Right ventricle myocardium superior (tissue), 1 donor: ENCODE measurements around the gene EHBP1L1. TPM values are rescaled to one million over a fixed set of nuclear protein-coding genes. Genes with fewer than 3 reads are reported as not detected.
A peak's percentile ranks its signal among the peaks of the same experiment; 100 is the strongest.
"Not testable (repeated sequence)": the region's sequence is repeated elsewhere in the genome, so short reads cannot be mapped to it uniquely, and the experiment has no call there.

Experiments used
- ATAC-seq: fragments of 200-7000 bp; cut with Tn5 transposase; one replicate; pipeline ENCODE4 v1.9.1; 2020; ENCODE audit warnings: mild to moderate bottlenecking; ENCODE audit not compliant: poor library complexity
- DNase-seq: peaks from one replicate; pipeline ENCODE4 v3.0.0-alpha.2; 2020
- intact Hi-C: fragments of 100-400 bp; cut with DNase I; formaldehyde crosslinking; loops from one replicate; pipeline ENCODE4 v1.11.2; 2022
- microRNA-seq: library from miRNA; unstranded; fragments of <30 nt; microRNA quantifications from one replicate; pipeline ENCODE4 v1.2.0, GENCODE V29; 2020
- total RNA-seq: library from RNA; stranded (reverse); fragmentation: NEBNext Ultra II Directional; extraction: Animal tissue kit (Norgen Biotek cat#: 25700); gene quantifications from one replicate; pipeline ENCODE4 v1.2.1, GENCODE V29; 2021
- donor health status: DM: no; HTN: yes; CAD: no; lungs with severe emphysema.

Gene EHBP1L1
- total RNA-seq, 1 donor from 2014 or later = 44.9 TPM

DNA sequence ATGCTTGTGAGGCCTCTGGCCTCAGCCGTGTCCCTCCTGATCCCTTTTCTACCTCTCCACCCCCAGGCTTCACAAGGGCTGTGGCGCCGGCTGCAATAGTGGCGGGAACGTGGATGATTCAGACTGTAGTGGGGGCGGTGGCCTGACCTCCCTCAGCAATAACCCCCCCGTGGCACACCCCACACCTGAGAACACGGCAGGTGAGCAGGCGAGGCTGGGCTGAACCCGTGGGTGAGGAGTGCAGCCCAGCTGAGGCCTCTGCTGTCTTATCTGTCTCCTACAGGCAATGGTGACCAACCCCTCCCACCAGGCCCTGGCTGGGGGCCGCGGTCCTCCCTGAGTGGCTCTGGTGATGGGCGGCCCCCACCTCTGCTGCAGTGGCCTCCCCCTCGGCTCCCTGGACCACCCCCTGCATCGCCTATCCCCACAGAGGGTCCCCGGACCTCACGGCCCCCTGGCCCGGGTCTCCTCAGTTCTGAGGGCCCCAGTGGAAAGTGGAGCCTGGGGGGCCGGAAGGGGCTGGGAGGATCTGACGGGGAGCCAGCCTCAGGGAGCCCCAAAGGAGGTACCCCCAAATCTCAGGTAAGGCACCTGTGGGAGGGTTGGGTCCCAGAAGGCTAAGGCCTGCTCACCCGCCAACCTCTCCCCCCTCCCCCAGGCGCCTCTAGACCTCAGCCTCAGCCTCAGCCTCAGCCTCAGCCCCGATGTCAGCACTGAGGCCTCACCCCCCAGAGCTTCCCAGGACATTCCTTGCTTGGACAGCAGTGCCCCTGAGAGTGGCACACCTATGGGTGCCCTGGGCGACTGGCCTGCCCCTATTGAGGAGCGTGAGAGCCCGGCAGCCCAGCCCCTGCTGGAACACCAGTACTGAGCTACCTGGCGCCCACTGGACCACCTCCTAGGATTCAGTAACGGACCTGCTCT, 60.5 kb downstream of the EHBP1L1 start:
- ATAC-seq = no peak
- no peak for DNase-seq
- intact Hi-C loops = loop anchor here (10.0 kb wide), 1 partner anchor 68 kb away; no protein-coding TSS in a partner anchor

DNA sequence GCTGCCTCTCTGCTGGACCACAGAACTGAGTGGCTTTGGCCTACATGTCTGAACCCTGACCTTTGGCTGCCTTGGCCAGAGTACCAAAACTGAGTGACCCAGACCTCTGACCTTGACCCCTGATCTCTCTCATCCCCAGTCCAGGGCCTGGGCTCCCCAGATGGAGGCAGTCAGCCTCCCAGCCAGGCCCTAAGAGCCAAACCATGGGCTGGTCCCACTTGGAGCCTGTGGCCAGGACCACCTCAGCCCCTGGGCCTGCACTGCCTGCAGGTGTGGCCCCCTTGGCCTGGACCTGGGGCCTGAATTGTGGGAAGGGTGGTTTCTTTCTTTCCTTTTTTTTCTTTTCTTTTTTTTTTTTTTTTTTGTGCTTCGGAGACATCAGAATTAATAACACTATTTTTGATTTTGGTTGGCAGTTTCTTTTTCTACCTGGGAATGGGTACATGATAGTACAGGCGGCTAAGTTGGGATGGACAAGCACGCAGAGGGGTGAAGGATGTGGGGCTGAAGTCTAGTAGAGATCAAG, 61.2 kb downstream of the EHBP1L1 start:
- DNase-seq (no peak), ATAC-seq (no peak)
- intact Hi-C loops = loop anchor here (10.0 kb wide), 1 partner anchor 68 kb away; no protein-coding TSS in a partner anchor

DNA sequence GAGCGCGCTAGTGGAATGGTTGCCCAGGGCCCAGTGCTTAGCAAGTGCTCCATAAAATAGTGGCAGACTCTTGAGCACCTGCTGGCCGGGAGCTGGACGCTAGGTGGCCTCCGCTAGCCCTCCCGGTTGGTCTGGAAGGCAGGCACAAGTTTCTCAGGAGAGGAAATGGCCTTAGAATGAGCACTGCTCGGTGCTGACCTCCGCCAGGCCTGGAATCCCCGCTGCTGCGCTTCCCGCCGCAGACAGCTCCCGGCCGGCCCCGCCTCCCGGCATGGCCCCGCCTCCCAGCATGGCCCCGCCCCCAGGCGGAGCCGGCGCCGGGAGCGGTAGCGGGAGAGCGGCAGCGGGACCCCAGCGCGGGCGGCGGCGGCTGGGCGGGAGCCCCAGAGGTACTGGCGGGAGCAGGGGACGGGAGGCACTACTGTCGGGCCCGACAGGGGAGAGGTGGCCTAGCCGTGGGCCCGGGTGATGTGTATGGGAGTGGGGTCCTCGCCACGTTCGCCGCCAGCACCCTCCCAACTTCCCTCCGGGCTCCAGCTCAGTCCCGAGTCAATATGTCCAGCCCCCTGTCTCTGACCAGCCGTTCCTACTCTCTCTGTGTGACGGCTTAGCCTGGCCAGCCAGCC, 62.1 kb downstream of the EHBP1L1 start, which contains the start of gene SIPA1:
Gene SIPA1 (plus strand): TSS at position 308 of the 626 bp plus-strand sequence. CDS start 2,821 bp downstream, outside the sequence.
- intact Hi-C loops = loop anchor here (10.0 kb wide), 1 partner anchor 67 kb away; no protein-coding TSS in a partner anchor
- DNase-seq (peak; percentile 84), ATAC-seq (peak; percentile 92)

DNA sequence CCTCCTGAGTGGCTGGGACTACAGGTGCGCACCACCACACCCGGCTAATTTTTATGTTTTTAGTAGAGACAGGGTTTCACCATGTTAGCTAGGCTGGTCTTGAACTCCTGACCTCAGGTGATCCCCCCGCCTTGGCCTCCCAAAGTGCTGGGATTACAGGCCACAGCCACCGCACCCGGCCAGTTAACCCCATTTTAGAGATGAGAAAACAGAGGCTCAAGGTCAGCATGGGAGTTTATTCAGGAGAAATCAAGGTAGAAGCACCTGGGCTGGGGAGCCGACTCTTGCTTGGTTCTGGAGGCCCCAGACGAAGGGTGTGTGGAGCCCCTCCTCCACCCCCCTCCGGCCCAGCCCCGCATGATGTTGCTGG, 63.4 kb downstream of the EHBP1L1 start:
- intact Hi-C loops = loop anchor here (10.0 kb wide), 1 partner anchor 66 kb away; no protein-coding TSS in a partner anchor
- not testable (repeated sequence) for DNase-seq, ATAC-seq

DNA sequence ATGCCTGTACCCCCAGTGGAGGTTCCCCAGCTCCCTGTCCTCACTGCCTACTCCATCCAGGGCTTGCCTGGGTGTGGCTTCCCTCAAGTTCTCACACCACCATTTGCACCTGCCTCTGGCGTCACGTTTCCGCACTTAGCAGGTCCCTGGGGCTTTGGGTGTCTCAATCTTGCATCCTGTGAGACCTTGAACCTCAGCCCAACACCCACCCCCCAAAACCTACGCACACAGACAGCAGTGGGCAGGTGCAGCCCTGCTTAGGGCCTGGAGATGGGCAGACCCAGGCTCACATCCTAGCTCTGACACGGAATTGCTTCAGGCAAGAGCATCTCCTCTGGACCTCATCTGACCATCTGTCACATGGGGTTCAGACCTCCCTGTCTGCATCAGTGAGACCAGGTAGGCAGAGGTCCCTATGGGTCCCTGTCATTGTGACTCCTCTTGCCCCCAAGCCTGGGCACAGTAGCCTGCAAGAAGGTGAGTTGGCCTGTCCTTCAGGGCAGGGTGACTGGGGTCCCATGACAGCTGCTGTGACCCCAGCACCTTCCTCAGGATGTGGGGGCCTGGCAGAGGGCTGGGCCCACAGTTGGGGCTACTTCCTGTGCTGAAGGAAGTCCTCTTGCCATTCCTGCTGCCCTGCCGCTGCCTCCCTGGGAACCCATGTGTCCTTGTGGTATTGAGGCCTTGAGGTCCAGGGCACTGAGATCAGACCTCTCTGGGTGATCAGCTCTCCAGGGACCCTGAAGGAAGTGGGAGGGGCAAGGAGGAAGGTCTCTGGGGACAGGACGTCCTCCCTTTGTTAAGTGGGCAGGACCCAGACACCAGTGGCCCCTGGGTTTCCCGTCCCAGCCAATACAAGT, 64.0 kb downstream of the EHBP1L1 start:
- ATAC-seq (peak; percentile 1), DNase-seq (peak; percentile 61)
- intact Hi-C loops = loop anchor here (10.0 kb wide), 1 partner anchor 65 kb away; no protein-coding TSS in a partner anchor

DNA sequence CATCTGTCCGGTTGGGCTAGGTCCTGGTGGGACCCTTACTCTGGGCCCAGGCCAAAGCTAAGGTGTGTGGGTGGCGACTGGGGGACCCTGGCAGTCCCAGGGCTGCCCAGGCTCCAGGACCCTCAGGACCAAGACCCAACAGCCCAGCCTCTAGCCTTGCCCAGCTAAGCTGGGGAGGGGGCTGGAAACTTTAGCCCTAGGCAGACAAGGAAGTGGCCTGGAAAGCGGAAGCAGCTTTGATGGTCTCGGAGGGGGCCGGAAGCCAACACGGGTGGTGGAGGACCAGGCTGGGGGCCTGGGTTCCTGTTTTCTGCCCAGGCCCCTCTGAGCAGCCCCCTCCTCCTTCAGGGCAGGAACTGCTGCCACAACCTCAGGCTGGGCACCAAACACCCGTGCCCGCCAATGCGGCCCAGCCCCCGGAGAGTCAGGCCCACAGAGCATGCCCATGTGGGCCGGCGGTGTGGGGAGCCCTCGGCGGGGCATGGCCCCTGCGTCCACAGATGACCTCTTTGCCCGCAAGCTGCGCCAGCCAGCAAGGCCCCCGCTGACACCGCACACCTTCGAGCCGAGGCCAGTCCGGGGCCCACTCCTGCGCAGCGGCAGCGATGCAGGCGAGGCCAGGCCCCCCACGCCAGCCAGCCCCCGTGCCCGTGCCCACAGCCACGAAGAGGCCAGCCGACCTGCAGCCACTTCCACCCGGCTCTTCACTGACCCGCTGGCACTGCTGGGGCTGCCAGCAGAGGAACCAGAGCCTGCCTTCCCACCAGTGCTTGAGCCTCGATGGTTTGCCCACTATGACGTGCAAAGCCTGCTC, 64.8 kb downstream of the EHBP1L1 start:
- intact Hi-C loops = no loop called here
- peak; percentile 6 for ATAC-seq
- peak; percentile 81 for DNase-seq

DNA sequence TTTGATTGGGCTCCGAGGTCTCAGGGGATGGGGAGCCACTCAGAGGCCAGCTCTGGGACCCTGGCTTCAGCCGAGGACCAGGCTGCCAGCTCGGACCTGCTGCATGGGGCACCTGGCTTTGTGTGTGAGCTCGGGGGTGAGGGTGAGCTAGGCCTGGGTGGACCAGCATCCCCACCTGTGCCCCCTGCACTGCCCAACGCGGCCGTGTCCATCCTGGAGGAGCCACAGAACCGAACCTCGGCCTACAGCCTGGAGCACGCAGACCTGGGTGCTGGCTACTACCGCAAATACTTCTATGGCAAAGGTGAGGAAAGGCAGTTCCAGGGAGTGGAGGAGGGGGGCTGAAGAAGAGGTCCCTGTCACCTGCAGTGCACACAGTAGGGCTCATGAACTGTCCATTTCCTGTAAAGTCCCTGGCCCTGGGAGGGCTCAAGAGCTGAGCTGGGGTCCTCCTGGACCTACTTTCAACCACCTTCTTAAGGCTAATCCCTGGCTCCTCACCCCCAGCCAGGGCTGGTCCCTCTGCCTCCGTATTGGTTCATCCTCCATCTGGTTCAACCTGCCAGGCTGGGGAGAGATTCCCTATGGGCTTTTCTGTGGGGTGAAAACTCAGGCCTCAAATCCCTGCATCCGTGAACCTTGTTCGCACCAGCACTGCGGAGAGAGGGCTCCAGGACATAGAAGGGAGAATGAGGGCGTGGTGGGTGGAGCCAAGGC, 65.6 kb downstream of the EHBP1L1 start:
- no peak for DNase-seq
- intact Hi-C loops = no loop called here
- ATAC-seq = no peak

Small RNAs within 50 kb of the gene (microRNA-seq; reads per million reads assigned to microRNA genes)
- gene MIR4690 = not detected

Other genes with a start within 250 kb of the EHBP1L1 start
- 49.3 TPM for gene DPF2, start 242.2 kb upstream of the EHBP1L1 start, total RNA-seq
- 1.0 TPM for gene TIGD3, start 221.3 kb upstream of the EHBP1L1 start, total RNA-seq
- gene SLC25A45, start 193.4 kb upstream of the EHBP1L1 start, total RNA-seq = 5.3 TPM
- 8.6 TPM for gene FRMD8, start 189.4 kb upstream of the EHBP1L1 start, total RNA-seq
- gene NEAT1, start 153.3 kb upstream of the EHBP1L1 start, total RNA-seq = 451 TPM
- 5,573 TPM for gene MALAT1, start 77.0 kb upstream of the EHBP1L1 start, total RNA-seq
- 60.5 TPM for gene SCYL1, start 51.0 kb upstream of the EHBP1L1 start, total RNA-seq
- 73.4 TPM for gene LTBP3, start 17.7 kb upstream of the EHBP1L1 start, total RNA-seq
- gene ZNRD2, start 5.6 kb upstream of the EHBP1L1 start, total RNA-seq = 23.2 TPM
- gene FAM89B, start 3.5 kb upstream of the EHBP1L1 start, total RNA-seq = 36.1 TPM
- 0.81 TPM for gene KCNK7, start 19.7 kb downstream of the EHBP1L1 start, total RNA-seq
- gene MAP3K11, start 38.2 kb downstream of the EHBP1L1 start, total RNA-seq = 38.5 TPM
- gene PCNX3, start 39.7 kb downstream of the EHBP1L1 start, total RNA-seq = 9.3 TPM
- gene SIPA1, start 62.0 kb downstream of the EHBP1L1 start, total RNA-seq = 22.5 TPM
- gene RELA, start 86.9 kb downstream of the EHBP1L1 start, total RNA-seq = 31.0 TPM
- 40.8 TPM for gene KAT5, start 136.2 kb downstream of the EHBP1L1 start, total RNA-seq
- gene RNASEH2C, start 144.7 kb downstream of the EHBP1L1 start, total RNA-seq = 49.5 TPM
- 6.5 TPM for gene AP5B1, start 204.9 kb downstream of the EHBP1L1 start, total RNA-seq
- gene OVOL1, start 211.0 kb downstream of the EHBP1L1 start, total RNA-seq = not detected